HG02763 (cell line): ENCODE results near the gene MRPS30.
"Not testable (repeated sequence)": the region's sequence is repeated elsewhere in the genome, so short reads cannot be mapped to it uniquely, and the experiment has no call there.

Experiments used
- ATAC-seq: cut with Tn5 transposase; IDR thresholded peaks from one replicate; pipeline ENCODE4 v1.9.1; 2021; ENCODE audit warnings: mild to moderate bottlenecking, moderate library complexity; ENCODE audit not compliant: unreplicated experiment

MRPS30 gene

DNA sequence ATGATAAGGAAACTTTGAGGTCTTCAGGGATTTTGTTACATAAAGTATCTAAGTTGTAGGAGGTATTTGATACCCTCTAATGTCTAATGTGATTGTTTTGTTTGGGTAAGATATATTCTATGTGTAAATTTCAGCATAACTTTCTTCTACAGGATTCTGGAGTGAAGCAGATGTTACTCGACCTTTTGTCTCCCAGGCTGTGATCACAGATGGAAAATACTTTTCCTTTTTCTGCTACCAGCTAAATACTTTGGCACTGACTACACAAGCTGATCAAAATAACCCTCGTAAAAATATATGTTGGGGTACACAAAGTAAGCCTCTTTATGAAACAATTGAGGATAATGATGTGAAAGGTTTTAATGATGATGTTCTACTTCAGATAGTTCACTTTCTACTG, 6.0 kb downstream of the MRPS30 start:
- ATAC-seq, result no peak

DNA sequence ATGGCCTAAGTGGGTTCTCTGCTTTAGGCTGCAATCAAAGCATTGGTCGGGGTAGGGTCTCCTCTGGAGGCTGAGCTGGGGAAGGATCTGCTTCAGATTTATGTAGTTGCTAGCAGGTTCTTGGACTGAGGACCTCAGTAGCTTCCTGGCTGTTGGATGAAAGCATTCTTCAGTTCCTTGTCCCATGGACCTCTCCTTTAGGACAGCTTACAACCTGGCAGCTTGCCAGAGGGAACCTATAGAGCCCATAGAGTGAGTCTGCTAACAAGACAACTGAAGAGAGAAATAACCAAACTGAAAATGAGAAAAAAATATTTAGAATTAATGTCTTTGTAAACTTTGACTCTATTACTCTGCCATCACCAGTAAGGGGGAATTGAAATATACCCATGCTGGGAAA, 12.4 kb downstream of the MRPS30 start:
- no peak for ATAC-seq

GRCh38 chr5:44824662-44825061, 15.9 kb downstream of the MRPS30 start:
- ATAC-seq, result not testable (repeated sequence)

GRCh38 chr5:44827681-44828080, 18.9 kb downstream of the MRPS30 start:
- no peak for ATAC-seq

GRCh38 chr5:44828719-44829118, 20.0 kb downstream of the MRPS30 start:
- ATAC-seq, result no peak

DNA sequence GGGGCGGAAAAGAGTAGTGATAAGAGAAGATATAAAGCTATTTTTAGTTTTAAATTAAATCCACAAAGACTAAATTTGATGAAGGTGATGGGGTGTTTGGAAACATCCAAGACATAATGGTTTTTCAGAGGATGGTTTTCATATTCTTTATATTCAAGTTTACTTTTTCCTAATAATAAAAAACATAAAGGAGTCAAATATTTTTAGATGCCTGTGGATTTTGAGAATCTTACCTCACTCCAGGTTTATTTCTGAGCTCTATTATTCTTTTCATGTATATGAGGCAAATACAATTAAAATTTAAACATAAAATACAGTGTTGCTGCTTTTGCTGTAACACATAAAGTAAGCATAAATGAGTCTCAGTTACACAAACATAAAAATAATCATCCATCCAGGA, 22.2 kb downstream of the MRPS30 start:
- no peak for ATAC-seq

- ATAC-seq, result no peak
These were observed 24.5 kb downstream of the MRPS30 start for GRCh38 chr5:44833249-44833648.

GRCh38 chr5:44835693-44836092, 26.9 kb downstream of the MRPS30 start:
- ATAC-seq, result no peak

GRCh38 chr5:44839018-44839681, 30.4 kb downstream of the MRPS30 start:
- no peak for ATAC-seq

- ATAC-seq, result no peak
These were observed 33.9 kb downstream of the MRPS30 start for GRCh38 chr5:44842496-44843282.

DNA sequence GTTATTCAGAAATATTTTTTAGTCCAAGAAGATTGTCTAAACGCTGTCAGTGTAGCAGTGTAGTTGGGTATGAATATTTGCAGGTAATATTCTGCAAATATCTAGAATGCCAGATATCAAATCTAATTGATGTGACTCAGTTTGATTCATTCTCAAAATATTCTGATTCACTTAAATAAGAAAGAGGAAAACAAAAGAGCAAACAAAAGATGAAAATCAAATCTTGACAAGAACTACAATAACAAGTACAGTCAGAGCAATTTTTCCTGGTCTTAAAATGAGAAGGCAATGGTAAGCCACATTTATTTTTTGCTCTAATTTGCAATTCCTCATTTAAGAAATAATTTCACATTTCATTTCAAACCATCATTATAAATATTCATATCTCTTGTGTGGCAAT, 36.0 kb downstream of the MRPS30 start:
- no peak for ATAC-seq

GRCh38 chr5:44845777-44846176, 37.0 kb downstream of the MRPS30 start:
- ATAC-seq, result no peak

- no peak for ATAC-seq
These were observed 38.6 kb downstream of the MRPS30 start for GRCh38 chr5:44847206-44847852.

DNA sequence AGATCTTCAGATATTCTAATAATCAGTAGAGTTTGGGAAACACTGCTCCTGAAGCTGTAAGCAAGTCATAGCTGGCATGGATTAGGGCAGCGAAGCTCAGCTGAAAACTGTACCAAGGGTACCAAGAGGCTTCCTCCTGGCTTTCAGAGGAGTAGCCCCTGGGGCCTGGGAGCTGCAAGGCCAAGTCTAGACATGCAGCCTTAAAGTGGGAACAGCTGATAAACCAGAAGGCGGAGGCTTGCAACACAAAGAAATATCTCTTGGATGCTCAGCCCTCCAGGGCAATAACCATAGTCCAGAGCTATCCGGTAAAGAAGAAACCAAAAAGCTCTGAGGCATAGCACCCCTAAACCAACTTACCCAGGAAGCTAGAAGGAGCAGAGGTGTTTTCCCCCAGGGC, 51.5 kb downstream of the MRPS30 start:
- ATAC-seq, result no peak

DNA sequence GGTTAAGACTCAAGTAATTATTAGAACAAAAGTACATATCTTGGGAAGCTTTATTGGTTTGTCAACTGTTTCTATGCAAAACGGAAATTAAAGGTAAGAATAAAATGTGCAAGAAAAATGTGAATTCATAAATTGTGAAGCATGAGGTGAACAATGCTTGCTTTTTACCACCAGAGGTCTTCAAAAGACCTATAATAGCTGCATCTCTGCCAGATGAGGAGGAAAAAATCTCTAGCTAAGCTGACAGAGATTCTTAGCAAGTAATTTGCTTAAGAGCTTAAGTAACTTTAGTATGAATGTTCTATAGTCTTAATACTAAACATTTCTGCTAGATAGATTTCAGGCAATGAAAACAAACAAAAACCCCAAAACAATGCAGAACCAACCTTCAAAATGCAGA, 54.1 kb downstream of the MRPS30 start:
- ATAC-seq, result no peak
